Panc1 (cell line): ENCODE results near the gene ARGLU1.

Experiments used
- CTCF ChIP-seq: fragments of 450-650 bp; IDR thresholded peaks from 2 replicates; pipeline ENCODE4 v1.5.1; 2017; ENCODE audit warnings: mild to moderate bottlenecking
- POLR2AphosphoS5 ChIP-seq: IDR thresholded peaks from 2 replicates; pipeline ENCODE4 v1.6.1; 2012; ENCODE audit warnings: mild to moderate bottlenecking, low read depth, low read length, moderate library complexity
- REST ChIP-seq, 2 experiments: IDR thresholded peaks; 2 replicates each; pipeline ENCODE4 v1.6.1; 2011 to 2012; ENCODE audit warnings: low read depth in 2 of 2, control low read depth in 1 of 2, low read length in 1 of 2, mild to moderate bottlenecking in 1 of 2, moderate library complexity in 1 of 2; ENCODE audit not compliant: insufficient read depth in 1 of 2
- SIN3A ChIP-seq: IDR thresholded peaks from 2 replicates; pipeline ENCODE4 v1.6.1; 2012; ENCODE audit warnings: low read depth, mild to moderate bottlenecking, low read length, moderate library complexity, borderline replicate concordance; ENCODE audit not compliant: insufficient read depth
- TCF7L2 ChIP-seq: IDR thresholded peaks from 2 replicates; pipeline ENCODE4 v1.6.1; 2011; ENCODE audit warnings: mild to moderate bottlenecking, low read depth, low read length, inconsistent platforms

- no peak for TF ChIP-seq CTCF
- no peak for TF ChIP-seq REST (IDR thresholded peaks at IDR 0.05; ENCODE audit: insufficient read depth in 1 of 2, low read depth in 2 of 2, low read length in 1 of 2)
- TF ChIP-seq SIN3A = no peak
- no peak for TF ChIP-seq POLR2AphosphoS5
- no peak for TF ChIP-seq TCF7L2
Measured at GRCh38 chr13:106550570-106551135, 17.3 kb downstream of the ARGLU1 start.
